SK-N-SH (cell line): Measurements from ENCODE around the gene FAM177B. TPM values are rescaled to one million over a fixed set of nuclear protein-coding genes. Genes with fewer than 3 reads are reported as not detected.

Source experiments
- CTCF ChIA-PET: fragments of 300-600, 350-600 bp; formaldehyde crosslinking; extraction: SDS; loops from one replicate; lab custom pipeline; 2021; lab: Yijun Ruan, JAX
- POLR2A ChIA-PET: fragments of 350-600 bp; sonication (Branson Sonifier 250); formaldehyde crosslinking; extraction: SDS; loops from one replicate; lab custom pipeline; 2020; ENCODE audit warnings: antibody characterized with exemption, inconsistent platforms; lab: Yijun Ruan, JAX
- DNase-seq: peaks from one replicate; pipeline ENCODE4 v3.0.0; 2012
- H2AFZ ChIP-seq: fragments of 200-600 bp; sonication (generic); 2 replicates; pipeline ENCODE4 v1.8.1; 2016; ENCODE audit warnings: antibody characterized with exemption, mild to moderate bottlenecking, low read depth
- H3F3A ChIP-seq: fragments of 200-600 bp; sonication (generic); replicated peaks from 2 replicates; pipeline ENCODE3; 2016; ENCODE audit warnings: antibody characterized with exemption, mild to moderate bottlenecking; ENCODE audit not compliant: insufficient read depth
- H3K27ac ChIP-seq, 2 experiments: fragments of 200-500 bp in 1 of 2; fragments of 200-600 bp in 1 of 2; sonication (Bioruptor generic) in 1 of 2; sonication (generic), shearing (Covaris generic) in 1 of 2; 2 replicates each; pipeline versions ENCODE4 v1.5.1 to v1.6.1; 2014 to 2016; ENCODE audit warnings: low read depth in 2 of 2, inconsistent platforms in 1 of 2, low read length in 1 of 2, mild to moderate bottlenecking in 1 of 2, mixed read lengths in 1 of 2
- H3K27me3 ChIP-seq: fragments of 200-600 bp; sonication (generic), shearing (Covaris generic); 2 replicates; pipeline ENCODE4 v1.6.1; 2016; ENCODE audit warnings: mixed run types; ENCODE audit not compliant: insufficient read depth
- H3K36me3 ChIP-seq, 2 experiments: fragments of 200-500 bp in 1 of 2; fragments of 200-600 bp in 1 of 2; sonication (Bioruptor generic) in 1 of 2; sonication (generic) in 1 of 2; replicated peaks in 1 of 2; 2 replicates each; pipeline versions ENCODE3 to v1.5.1; 2014 to 2016; ENCODE audit warnings: low read length in 1 of 2, mild to moderate bottlenecking in 1 of 2; ENCODE audit not compliant: insufficient read depth in 2 of 2, control insufficient read depth in 1 of 2
- H3K4me1 ChIP-seq, 2 experiments: fragments of 200-500 bp in 1 of 2; fragments of 200-600 bp in 1 of 2; sonication (Bioruptor generic) in 1 of 2; sonication (generic), shearing (Covaris generic) in 1 of 2; 2 replicates each; pipeline versions ENCODE4 v1.5.1 to v1.6.1; 2014 to 2016; ENCODE audit warnings: low read depth in 1 of 2, low read length in 1 of 2, mixed run types in 1 of 2; ENCODE audit not compliant: insufficient read depth in 2 of 2, control insufficient read depth in 1 of 2
- H3K4me2 ChIP-seq: fragments of 200-600 bp; sonication (generic), shearing (Covaris generic); 2 replicates; pipeline ENCODE4 v1.6.1; 2017; ENCODE audit warnings: mixed run types
- H3K4me3 ChIP-seq, 2 experiments: fragments of 200-500 bp in 1 of 2; fragments of 200-600 bp in 1 of 2; sonication (Bioruptor generic) in 1 of 2; sonication (generic), shearing (Covaris generic) in 1 of 2; 2 replicates each; pipeline versions ENCODE4 v1.5.1 to v1.8.1; 2014 to 2016; ENCODE audit warnings: low read depth in 2 of 2, inconsistent platforms in 1 of 2, low read length in 1 of 2, mild to moderate bottlenecking in 1 of 2, mixed read lengths in 1 of 2, moderate library complexity in 1 of 2
- H3K79me2 ChIP-seq: fragments of 200-600 bp; sonication (generic); 2 replicates; pipeline ENCODE4 v1.8.1; 2017; ENCODE audit warnings: mild to moderate bottlenecking; ENCODE audit not compliant: insufficient read depth
- H3K9ac ChIP-seq: fragments of 200-600 bp; sonication (generic); 2 replicates; pipeline ENCODE4 v1.6.1; 2017; ENCODE audit warnings: mixed run types
- H3K9me2 ChIP-seq: fragments of 200-600 bp; sonication (generic); 2 replicates; pipeline ENCODE4 v1.6.1; 2017; ENCODE audit warnings: mixed run types
- H3K9me3 ChIP-seq: fragments of 200-600 bp; sonication (generic); 2 replicates; pipeline ENCODE4 v1.6.1; 2017; ENCODE audit warnings: mixed run types, mild to moderate bottlenecking, moderate library complexity
- H4K20me1 ChIP-seq: fragments of 200-600 bp; sonication (generic); 2 replicates; pipeline ENCODE4 v1.6.1; 2017; ENCODE audit warnings: mild to moderate bottlenecking, mixed run types; ENCODE audit not compliant: insufficient read depth
- ELF1 ChIP-seq: IDR thresholded peaks from 2 replicates; pipeline ENCODE4 v1.4.0; 2012
- FOXJ3 ChIP-seq: sonication (generic); formaldehyde crosslinking; IDR thresholded peaks from 2 replicates; pipeline ENCODE4 v1.5.1; 2020; ENCODE audit warnings: mild to moderate bottlenecking, missing genetic modification reagents
- GABPA ChIP-seq: IDR thresholded peaks from 2 replicates; pipeline ENCODE4 v1.4.0; 2012; ENCODE audit warnings: low read depth, mild to moderate bottlenecking
- GATA2 ChIP-seq: sonication (generic); formaldehyde crosslinking; IDR thresholded peaks from 2 replicates; pipeline ENCODE4 v1.5.0; 2020; ENCODE audit warnings: mild to moderate bottlenecking, missing genetic modification reagents
- IRF3 ChIP-seq: fragments of 150-350 bp; IDR thresholded peaks from 2 replicates; pipeline ENCODE4 v1.6.1; 2016; ENCODE audit warnings: mild to moderate bottlenecking, low read depth, low read length
- MAX ChIP-seq: IDR thresholded peaks from 2 replicates; pipeline ENCODE4 v1.4.0; 2012; ENCODE audit warnings: low read depth
- MEF2A ChIP-seq: IDR thresholded peaks from 2 replicates; pipeline ENCODE4 v1.4.0; 2012; ENCODE audit warnings: low read depth, borderline replicate concordance
- MXI1 ChIP-seq: IDR thresholded peaks from 2 replicates; pipeline ENCODE4 v1.6.1; 2012; ENCODE audit warnings: mild to moderate bottlenecking, low read depth, low read length, improper control_type of control experiment
- NFIC ChIP-seq: IDR thresholded peaks from 2 replicates; pipeline ENCODE4 v1.4.0; 2012; ENCODE audit warnings: borderline replicate concordance
- NRF1 ChIP-seq: IDR thresholded peaks from 2 replicates; pipeline ENCODE4 v1.6.1; 2012; ENCODE audit warnings: low read depth, mild to moderate bottlenecking, low read length
- POLR2AphosphoS5 ChIP-seq: IDR thresholded peaks from 2 replicates; pipeline ENCODE4 v1.6.1; 2012; ENCODE audit warnings: low read depth, low read length
- RCOR1 ChIP-seq: fragments of 150-350 bp; IDR thresholded peaks from 2 replicates; pipeline ENCODE4 v1.6.1; 2017; ENCODE audit warnings: antibody characterized with exemption, low read length
- RFX5 ChIP-seq: IDR thresholded peaks from 2 replicates; pipeline ENCODE4 v1.6.1; 2012; ENCODE audit warnings: mild to moderate bottlenecking, improper control_type of control experiment, low read length
- SIN3A ChIP-seq: IDR thresholded peaks from 2 replicates; pipeline ENCODE4 v1.6.1; 2012; ENCODE audit warnings: low read depth, mild to moderate bottlenecking, low read length, moderate library complexity, borderline replicate concordance
- TAF1 ChIP-seq: IDR thresholded peaks from 2 replicates; pipeline ENCODE4 v1.6.1; 2012; ENCODE audit warnings: low read depth, mild to moderate bottlenecking, low read length, moderate library complexity, borderline replicate concordance
- USF1 ChIP-seq: IDR thresholded peaks from 2 replicates; pipeline ENCODE4 v1.4.0; 2012; ENCODE audit warnings: low read depth, borderline replicate concordance
- WGBS: methylation state at CpG from one replicate; pipeline ENCODE4 v1.1.6; 2017; ENCODE audit warnings: low lambda C conversion rate; 5-methylcytosine and 5-hydroxymethylcytosine counted together
- polyA plus RNA-seq, 3 experiments: library from polyadenylated mRNA; depleted of rRNA; stranded (reverse); fragments of >200 nt; gene quantifications; 2 replicates each; pipeline ENCODE4 v1.2.3, GENCODE V29; 2012

The FAM177B gene
- polyA plus RNA-seq, 1 of the 3 experiments (the other 2 are of a cell fraction): not detected

- TF ChIP-seq FOXJ3 (no peak), USF1 (no peak), GATA2 (CRISPR knock-in tag) (no peak)
Observed at GRCh38 chr1:222709700-222710153, 27.3 kb upstream of the FAM177B start (continued).

GRCh38 chr1:222711319-222712252 lies 25.4 kb upstream of the FAM177B start:
- 1% methylated on average over 27 of the region's 42 CpGs for WGBS
- Histone ChIP-seq H3K4me1 (peaks cover 0 to 11% of the 10 kb centered on the region in 2 experiments; a peak in 3 of 4 replicates), H3K9ac (peak overlapping the region; percentile 86), H3K36me3 (peaks cover 7 to 16% of the 10 kb centered on the region in 2 experiments), H2AFZ (peak overlapping the region; percentile 58), H3K27me3 (no peaks in the 10 kb centered on the region), H3K4me3 (peak overlapping the region; percentile 72 to 91), H3K4me2 (peak overlapping the region; percentile 84)
- CTCF ChIA-PET: interaction anchor here (0.7 kb wide), 1 partner anchor 256 kb away, joined by 3 read pairs; no protein-coding TSS in a partner anchor
- DNase-seq: peak; percentile 58
- peak; percentile 25; the same call in 1 of the 2 replicates for TF ChIP-seq POLR2AphosphoS5
- TF ChIP-seq ELF1: no peak
- peak; percentile 56 for TF ChIP-seq MXI1
- 0 out of 2 replicates have a peak, but pooled peaks have one; percentile 6 for TF ChIP-seq TAF1
- peak; percentile 22; the same call in 1 of the 2 replicates for TF ChIP-seq SIN3A
- 0 out of 2 replicates have a peak, but pooled peaks have one; percentile 11 for TF ChIP-seq MAX
- TF ChIP-seq IRF3: no peak
- TF ChIP-seq MEF2A: no peak
- 0 out of 2 replicates have a peak, but pooled peaks have one; percentile 2 for TF ChIP-seq RCOR1
- TF ChIP-seq RFX5: no peak
- no peak for TF ChIP-seq NRF1
- TF ChIP-seq GABPA: 0 out of 2 replicates have a peak, but pooled peaks have one; percentile 10
- no peak for TF ChIP-seq NFIC
- TF ChIP-seq, all 33 proteins: peak for 7
- Histone ChIP-seq H3K27ac (peak overlapping the region; percentile 91 to 93), H3K9me2 (no peaks in the 10 kb centered on the region), H3F3A (peaks cover 10% of the 10 kb centered on the region), H3K9me3 (no peaks in the 10 kb centered on the region), H3K79me2 (peaks cover 78% of the 10 kb centered on the region), H4K20me1 (no peaks in the 10 kb centered on the region)
- POLR2A ChIA-PET: interaction anchor here (1.3 kb wide), 1 partner anchor 68 kb away, joined by 3 read pairs; no protein-coding TSS in a partner anchor
